GM19467 (cell line): ENCODE data around the gene CCL5.
"Not testable (repeated sequence)": the region's sequence is repeated elsewhere in the genome, so short reads cannot be mapped to it uniquely, and the experiment has no call there.

Source experiments
- ATAC-seq: cut with Tn5 transposase; IDR thresholded peaks from one replicate; pipeline ENCODE4 v1.9.1; 2021; ENCODE audit warnings: mild to moderate bottlenecking, moderate library complexity; ENCODE audit not compliant: unreplicated experiment

CCL5 gene

DNA sequence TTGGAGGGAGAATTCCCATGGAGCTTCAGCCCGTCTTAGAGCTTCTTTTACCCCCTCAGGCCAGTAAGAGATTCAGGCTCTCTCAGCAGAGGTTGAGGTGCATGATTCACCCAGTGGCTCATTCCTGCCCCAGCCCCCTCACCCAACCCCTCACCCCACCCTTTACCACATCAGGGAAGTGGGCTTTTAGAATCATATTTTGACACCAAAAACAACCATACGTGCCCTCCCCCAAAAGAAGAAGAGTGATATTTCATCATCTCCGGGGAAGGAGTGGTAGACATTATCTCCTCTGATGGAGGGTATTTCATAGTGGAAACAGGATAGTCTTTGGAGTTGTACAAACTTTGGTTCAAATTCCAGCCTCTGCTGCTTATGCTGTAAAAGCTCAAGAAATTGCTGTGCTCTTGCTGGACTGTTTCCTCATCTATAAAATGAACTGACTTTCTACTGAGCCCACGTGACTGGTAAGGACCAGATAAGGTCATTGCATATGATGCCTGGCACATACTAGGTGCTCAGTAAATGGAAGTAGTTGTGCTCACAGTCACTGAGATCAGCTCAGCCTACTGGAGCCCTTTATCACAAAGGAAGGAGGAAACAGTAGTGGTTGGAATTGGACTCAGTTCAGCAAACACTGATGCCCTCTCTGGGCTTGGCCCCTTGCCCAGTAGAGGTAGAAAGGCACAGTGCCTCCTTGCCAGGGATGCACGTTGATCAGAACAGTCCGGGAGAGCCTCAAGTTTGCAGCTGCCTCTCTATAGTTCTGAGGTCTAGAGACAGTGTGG lies 18.3 kb upstream of the CCL5 start:
- ATAC-seq: no peak

DNA sequence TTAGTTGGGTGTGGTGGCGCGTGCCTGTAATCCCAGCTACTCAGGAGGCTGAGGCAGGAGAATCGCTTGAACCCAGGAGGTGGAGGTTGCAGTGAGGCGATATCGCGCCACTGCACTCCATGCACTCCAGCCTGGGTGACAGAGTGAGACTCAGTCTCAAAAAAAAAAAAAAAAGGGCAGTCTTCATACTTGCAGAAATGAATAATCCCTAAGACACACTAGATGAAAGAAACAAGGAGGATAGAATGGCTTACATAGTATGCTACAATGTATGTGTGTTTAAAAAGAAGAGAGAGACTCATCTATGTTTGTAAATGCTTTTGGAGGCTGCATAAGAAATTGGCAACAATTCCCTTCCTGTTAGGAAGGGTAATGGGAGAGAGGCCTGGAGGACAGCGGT lies 17.6 kb upstream of the CCL5 start:
- not testable (repeated sequence) for ATAC-seq

DNA sequence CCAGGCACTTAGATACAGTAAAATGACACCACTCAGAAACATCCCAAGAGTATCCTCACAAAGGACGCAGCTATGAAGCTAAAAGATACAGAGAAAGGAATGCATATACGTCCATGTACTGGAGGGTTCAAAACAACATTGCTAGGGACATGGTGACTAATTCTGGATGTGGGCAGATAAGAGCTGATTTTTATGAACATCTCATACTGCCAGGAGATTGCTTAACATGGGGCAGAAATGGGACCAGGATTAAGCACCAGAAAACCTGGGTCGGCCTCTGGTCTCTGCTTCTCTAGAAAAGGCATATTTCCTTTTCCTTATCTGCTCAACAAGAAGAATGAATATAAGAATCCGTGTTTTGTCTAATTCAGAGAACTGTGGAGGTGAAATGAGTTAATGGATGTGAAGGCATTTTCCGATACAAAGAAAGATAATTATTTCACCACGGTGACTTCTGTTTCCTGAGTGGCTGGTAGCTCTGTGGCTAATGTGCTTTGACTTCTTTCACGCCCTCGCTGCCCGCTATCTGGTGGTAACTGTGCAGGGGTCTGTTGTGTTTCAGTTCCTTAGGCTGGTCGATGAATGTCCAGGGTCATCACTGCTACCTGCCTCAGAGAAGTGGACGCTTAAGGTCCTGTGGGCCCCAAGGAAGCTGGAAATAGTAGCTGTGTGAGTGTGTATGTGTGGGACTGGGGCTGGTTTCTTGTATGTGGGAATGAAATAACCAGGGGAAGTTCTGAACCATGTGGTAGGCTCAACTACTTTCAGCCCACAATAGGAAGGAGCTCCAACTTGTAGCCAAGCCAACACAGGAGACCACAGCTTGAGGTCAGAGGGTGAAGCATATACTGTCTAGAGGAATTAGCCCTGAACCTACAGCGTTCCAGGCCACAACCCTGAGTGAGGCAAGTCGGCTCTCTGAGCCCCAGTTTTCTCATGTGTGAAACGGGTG lies 15.8 kb upstream of the CCL5 start:
- ATAC-seq: no peak

GRCh38 chr17:35894206-35894605 lies 14.0 kb upstream of the CCL5 start:
- no peak for ATAC-seq

GRCh38 chr17:35893751-35894150 lies 13.6 kb upstream of the CCL5 start:
- no peak for ATAC-seq

GRCh38 chr17:35892091-35893035 lies 12.2 kb upstream of the CCL5 start:
- ATAC-seq: no peak

DNA sequence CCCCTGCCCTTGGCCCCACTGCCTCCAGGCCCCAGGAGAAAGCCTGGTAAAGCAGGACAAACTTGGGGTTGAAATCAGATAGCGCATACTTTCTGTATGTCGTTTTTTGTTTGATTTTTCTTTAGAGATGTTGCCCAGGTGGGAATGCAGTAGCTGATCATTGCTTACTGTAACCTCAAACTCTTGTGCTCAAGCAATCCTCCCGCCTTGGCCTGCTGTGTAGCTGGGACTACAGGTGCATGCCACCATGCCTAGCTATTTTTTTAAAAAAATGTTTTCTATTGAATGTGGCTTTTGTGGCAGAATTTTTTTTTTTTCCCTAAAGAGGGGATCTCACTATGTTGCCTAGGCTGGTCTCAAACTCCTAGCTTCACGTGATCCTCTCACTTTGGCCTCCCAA lies 11.1 kb upstream of the CCL5 start:
- ATAC-seq: no peak

DNA sequence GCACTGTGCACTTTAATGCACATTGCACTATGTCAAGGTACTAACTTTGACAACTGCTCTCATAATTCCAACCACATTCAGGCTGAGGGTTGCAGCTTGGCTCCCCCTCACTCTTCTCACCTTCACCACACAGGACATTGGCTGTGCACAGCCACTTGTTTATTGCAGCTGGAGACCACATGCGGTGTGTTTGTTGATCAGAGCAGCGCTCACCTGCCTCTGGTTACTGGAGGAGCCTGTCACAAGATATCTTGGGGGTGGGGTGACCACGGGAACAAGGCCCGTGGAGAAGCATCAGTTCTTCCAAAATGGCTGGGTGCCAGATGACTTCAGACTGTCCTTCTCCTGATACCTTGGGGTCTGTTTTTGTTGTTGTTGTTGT lies 10.6 kb upstream of the CCL5 start:
- no peak for ATAC-seq

DNA sequence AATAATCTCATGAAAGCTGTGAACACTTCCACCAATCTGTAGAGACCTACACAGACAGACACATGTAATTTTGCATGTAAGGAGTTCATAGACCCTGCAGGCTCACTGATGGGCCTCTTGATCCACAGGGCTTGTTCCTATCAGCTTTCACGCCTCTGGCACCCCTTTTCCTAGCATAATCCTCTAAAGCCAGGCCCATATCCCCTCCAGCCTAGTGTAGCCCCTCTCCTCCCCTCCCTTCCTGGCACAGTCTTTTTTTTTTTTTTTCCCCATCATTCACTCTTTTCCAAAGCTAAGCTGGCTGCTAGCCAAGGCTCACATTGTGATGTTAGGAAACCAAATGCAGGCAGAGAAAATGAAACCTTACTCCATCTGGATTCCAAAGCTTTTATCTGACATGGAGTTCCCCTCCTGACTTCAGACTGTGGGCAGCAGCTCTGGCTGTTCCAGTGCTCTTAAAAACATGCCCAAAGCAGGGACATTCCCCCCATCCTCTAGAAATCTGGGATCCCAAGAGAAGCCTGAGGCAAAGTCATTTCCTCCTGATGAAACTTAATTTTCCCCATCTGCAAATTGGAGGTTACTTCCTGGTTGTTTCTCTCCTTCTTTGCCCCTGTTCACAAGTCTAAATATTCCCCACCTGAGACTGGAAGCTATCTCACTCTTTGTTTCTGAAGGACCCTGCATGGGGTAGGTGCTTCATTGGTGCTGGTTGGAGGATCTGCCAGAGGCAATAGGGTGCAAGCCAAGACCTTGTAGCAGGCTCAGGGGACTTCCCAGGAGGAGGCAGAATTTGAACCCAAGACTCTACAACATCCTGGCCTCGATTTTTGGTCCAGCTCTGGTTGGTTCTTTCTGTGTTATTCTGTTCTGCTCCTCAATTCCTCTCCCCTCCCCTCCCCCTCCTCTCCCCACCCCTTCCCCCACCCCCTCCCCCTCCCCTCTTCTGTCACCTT lies 9.9 kb upstream of the CCL5 start:
- no peak for ATAC-seq

DNA sequence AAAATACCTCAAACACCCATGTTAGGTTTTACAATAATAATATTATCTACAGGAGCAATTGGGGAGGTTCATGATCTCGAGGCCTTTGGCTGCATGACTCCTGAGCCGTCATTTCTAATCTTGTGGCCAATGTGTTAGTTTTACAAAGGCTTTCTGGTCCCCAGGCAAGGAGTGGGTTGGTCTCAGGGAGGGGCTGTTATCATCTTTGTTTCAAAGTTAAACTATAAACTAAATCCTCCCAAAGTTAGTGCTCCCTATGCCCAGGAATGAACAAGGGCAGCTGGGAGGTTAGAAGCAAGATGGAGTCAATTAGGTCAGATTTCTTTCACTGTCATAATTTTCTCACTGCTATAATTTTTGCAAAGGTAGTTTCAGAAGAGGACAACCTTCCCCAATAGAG lies 9.1 kb upstream of the CCL5 start:
- no peak for ATAC-seq

DNA sequence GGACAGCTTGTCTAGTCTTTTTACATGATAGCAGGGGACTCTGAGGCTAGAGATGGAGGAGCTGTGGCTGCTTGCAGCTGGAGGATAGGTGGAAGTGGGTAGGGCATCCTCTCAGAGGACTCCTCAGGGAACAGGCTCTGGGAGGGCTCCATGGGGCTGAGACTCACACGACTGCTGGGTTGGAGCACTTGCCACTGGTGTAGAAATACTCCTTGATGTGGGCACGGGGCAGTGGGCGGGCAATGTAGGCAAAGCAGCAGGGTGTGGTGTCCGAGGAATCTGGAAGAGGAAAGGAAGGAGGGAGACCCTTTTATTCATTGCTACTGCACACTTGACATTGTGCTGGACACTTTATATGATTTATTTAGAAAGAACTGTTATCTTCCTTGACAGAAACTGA lies 1.8 kb downstream of the CCL5 start:
- no peak for ATAC-seq

DNA sequence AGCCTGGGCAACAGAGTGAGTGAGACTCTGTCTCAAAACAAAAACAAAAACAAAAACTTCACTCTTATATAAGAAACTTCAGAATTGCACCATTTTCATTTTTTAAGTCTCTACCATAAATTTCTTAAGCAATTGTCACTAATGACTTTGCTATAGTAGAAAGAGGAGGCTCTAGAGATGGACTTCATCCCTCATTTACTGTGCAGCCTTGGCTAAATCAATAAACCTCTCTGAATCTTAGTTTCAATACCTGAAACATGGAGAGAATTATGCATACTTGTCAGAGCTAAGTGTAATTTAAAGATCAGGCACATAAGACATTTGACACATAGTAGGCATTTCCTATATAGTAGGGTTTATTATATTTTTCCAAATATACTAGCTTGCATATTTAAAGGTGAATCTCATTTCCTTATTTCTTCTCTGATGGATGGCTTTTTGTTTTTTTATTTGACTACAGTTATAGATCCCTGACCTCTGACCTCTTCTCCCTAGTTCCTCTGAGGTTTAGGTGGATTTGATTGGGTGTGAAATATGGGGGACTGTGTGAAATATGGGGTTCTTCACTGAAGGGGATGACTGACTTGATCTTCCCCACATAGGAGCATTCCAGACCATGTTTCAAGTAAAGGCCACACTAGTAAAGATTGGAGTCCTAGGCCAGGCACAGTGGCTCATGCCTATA lies 2.7 kb downstream of the CCL5 start:
- ATAC-seq: no peak

GRCh38 chr17:35876534-35876933 lies 3.6 kb downstream of the CCL5 start:
- ATAC-seq: no peak

- ATAC-seq: no peak
Observed at GRCh38 chr17:35875800-35876139, 4.4 kb downstream of the CCL5 start.

DNA sequence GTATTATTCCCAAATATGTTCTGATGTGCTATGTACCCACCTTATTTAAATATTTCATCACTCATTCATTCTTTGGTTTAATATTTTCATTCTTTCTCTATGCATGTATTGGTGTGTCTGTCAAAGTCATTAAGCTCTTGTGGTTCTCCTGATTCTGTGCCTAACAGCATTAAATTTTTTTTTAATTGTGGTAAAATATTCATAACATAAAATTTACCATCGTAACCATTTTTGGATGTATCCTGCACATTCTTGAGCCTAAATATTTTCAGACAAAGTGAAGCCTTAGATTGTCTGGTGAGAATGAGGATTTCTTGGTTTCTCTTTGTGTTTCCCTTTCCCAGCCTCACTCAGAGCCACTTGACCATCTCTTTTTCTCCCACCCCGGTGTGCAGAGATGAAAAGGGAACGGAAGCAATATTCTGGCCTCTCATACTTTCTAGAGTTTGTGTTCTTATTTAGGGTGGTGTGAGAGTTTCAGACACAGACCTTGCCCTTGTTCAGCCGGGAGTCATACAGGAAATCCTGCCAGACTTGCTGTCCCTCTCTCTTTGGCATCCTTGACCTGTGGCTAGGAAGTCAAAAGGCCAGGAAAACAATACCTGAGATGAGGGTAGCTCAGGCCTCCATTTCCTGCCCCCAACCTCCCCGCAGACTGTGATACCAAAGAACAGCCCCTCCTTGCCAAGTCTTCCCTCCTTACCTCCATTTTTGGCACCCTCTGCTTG lies 4.9 kb downstream of the CCL5 start:
- no peak for ATAC-seq

- no peak for ATAC-seq
Observed at GRCh38 chr17:35872196-35872980, 7.8 kb downstream of the CCL5 start.

DNA sequence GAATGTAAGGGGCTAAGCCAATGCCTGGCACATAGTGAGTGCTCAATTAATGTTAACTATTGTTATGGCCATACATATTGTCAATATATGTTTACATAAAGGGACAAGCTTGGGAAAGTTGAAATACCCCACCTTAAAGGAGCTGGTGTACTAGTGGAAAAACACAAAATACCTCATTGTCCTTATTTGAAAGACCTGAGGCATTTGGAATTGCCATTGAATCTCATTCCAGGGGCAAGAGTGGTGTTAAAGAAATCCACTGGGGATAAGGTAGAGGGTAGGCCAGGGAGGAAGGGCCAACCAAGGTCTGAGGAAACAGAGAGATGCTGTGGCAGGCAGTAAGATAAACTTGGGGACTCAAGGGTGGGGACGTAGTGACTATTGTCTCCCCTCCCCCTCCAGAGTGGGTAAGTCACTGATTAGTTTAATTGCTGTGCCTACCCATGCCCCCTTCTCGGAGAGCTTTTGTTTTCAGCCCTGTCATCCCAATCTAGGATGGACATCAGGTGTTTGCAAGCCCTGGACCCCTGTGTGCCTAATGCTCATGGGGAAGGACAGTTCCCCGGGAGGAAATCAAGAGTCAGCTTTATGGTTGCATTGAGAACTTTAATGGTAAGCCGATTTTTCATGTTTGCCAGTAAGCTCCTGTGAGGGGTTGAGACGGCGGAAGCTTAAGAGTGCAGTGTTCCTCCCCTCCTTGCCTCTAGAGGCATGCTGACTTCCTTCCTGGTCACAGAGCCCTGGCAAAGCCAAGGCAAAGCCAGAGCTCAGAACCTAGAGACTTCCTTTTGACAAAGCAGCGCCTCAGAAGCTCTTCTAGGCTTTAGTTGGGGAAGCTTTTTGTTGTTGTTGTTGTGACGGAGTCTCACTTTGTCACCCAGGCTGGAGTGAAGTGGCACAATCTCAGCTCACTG lies 9.0 kb downstream of the CCL5 start:
- ATAC-seq: no peak
